ENCODE data around the gene SYNGAP1.

SYNGAP1 gene

DNA sequence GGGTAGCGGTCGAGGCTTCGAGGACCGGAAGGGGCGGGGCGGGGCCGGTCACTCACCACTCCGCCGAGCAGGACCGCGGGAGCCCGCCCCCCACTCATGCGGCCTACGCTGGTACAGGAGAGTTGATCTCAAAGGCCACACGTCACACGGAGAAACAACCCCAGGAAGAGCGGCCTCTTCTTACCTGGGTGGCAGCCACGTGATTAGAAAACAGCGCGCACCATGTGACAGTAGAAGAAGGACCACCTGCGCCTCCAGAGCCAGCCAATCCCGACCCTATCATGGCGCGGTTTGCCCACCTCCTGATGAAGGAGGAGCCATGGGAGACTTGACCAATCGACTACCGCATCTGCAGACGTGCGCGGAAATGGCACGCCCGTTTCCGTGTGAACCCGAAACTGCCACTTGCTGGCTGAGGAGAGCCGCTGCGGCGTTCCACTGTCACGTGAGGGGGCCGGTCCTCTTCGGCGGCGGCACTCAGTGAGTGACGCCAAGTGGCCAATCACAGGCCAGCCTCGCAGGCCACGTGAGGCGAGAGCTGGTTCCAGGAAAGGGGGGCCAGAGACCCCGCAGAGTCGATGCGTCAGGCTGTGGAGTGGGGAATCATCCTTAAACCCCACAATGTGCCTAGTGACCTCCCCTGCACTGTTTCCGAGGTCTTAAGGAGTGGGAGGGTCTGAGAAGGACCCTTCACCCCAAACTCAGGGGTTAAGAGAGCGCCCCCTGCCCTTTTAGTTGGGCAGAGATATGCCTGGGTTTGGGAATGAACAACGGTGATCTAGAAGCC lies 1.8 kb upstream of the SYNGAP1 start, which contains the start of gene CUTA:
CUTA (minus strand) TSS at position 205 of the 787 bp plus-strand sequence; CDS start at position 98, 107 bp downstream.
- TF ChIP-seq, protein P1, sequence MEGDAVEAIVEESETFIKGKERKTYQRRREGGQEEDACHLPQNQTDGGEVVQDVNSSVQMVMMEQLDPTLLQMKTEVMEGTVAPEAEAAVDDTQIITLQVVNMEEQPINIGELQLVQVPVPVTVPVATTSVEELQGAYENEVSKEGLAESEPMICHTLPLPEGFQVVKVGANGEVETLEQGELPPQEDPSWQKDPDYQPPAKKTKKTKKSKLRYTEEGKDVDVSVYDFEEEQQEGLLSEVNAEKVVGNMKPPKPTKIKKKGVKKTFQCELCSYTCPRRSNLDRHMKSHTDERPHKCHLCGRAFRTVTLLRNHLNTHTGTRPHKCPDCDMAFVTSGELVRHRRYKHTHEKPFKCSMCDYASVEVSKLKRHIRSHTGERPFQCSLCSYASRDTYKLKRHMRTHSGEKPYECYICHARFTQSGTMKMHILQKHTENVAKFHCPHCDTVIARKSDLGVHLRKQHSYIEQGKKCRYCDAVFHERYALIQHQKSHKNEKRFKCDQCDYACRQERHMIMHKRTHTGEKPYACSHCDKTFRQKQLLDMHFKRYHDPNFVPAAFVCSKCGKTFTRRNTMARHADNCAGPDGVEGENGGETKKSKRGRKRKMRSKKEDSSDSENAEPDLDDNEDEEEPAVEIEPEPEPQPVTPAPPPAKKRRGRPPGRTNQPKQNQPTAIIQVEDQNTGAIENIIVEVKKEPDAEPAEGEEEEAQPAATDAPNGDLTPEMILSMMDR (IDR thresholded peaks at IDR 0.05; ENCODE audit: borderline replicate concordance, insufficient read depth, low read depth, low read length) = peak; percentile 48; the same call in 1 of the 2 replicates

DNA sequence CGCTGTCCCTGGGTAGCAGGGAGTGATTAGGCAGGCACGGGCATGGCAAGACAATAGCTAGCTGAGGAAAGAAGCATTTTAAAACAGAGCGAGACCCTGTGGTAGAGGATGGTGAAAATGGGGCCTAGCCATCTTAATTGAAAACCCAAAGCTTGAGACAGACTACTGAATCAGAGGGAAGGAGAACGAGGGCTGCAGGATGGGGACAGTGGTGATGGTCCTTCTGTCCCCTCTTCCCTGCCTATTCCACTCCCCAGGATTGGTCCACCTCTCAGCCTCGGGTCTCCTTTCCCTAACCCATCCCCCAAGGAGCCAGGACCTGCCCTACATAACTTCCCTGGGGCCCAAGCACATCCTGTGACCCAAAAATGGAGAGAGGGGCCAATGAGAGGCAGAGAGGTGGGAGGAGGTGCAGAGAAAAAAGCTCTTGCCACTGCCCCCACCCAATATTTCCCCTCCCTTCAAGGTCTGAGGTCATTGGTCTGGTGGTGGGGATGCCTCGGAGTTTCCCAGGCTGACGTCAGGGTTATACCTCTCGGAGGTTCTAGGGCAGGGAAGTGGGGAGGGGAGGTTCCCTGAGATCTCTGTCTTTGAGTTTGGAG lies 1.1 kb upstream of the SYNGAP1 start:
- TF ChIP-seq, protein P1 (IDR thresholded peaks at IDR 0.05; ENCODE audit: borderline replicate concordance, insufficient read depth, low read depth, low read length) = no peak
- peak overlapping the region; percentile 22 for H3K4me3 ChIP-seq (ENCODE audit: low read depth, low read length)

More for the DNA sequence above, 1.8 kb upstream of the SYNGAP1 start, which contains the start of gene CUTA:
- peak within 1 kb of the TSS; percentile 54 for H3K4me3 ChIP-seq (ENCODE audit: low read depth, low read length)

DNA sequence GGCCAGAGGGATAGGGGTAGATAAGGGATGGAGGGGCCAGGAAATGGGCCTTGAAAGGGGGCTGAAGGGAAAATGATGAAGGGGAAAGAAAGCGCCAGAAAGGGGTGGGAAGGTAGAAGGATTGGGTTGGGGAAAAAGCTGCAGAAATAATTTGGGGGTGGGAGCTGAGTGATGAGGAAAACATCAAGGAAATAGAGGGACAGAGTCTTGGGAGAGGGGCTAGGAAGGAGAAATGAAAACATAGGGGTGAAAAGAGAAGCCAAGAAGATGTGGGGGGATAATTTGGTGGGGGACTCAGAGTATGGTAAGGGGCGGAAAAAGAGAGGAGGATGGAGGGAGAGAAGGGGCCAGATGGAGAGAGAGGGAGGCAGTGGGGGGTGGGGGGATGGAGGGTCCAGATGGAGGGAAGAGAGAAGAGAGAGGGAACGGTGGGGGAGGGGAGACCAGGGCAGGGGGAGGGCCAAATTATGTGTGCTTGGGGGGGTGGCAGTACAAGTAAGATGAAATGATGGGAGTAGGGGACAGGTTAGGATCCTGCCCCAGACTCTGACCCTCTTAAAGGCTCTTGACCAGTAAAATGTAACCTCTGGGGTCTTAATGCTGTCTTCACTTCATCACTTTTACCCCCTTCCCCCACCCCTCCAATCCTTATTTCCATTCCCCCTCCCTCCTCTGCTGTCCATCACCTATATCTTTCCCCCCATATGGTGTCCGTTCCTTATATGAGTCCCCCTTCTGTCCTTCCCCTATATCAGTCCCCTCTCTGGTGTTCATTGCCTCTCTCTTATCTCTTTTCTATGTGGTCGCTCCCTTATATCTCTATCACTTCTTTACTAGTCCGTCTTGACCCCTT lies 852 bp downstream of the SYNGAP1 start:
- TF ChIP-seq, protein P1 (IDR thresholded peaks at IDR 0.05; ENCODE audit: borderline replicate concordance, insufficient read depth, low read depth, low read length) = no peak
- no peak overlapping the region for H3K4me3 ChIP-seq (ENCODE audit: low read depth, low read length)

DNA sequence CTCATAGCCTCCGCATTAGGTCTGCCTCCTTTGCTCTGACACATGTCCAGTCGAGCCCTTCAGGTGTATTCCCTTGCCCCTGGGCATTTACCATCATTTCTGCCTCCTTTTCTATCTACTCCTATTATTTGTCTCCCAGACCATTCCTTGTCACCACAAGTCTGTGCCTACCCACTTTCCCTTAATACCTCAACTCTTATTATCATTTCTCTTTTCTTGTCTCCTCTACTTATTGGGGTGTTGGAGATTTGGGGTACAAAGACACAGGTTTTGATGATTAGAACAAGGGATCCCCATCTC lies 1.4 kb downstream of the SYNGAP1 start:
- no peak overlapping the region for H3K4me3 ChIP-seq (ENCODE audit: low read depth, low read length)
- TF ChIP-seq, protein P1 (IDR thresholded peaks at IDR 0.05; ENCODE audit: borderline replicate concordance, insufficient read depth, low read depth, low read length) = no peak

DNA sequence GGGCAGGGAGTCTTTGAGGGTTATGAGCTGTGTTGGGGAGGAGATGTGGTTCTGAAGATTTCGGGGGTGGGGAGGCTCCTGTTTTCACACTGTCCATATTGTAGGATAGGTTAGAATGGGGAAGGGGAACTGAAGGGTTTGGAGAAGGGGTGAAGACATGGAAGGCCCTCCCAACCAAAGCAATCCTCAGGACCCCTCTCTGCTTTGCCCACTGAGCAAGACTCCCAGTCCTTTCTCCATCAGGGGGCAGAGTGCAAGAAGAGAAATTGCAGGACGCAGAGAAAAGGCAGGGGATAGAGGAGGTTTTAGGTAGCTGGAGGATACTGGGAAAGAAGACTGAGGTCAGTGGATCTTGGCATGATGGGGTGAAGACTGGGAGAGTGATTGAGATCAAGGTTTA lies 3.9 kb downstream of the SYNGAP1 start:
- H3K4me3 ChIP-seq (ENCODE audit: low read depth, low read length) = no peak overlapping the region
- TF ChIP-seq, protein P1 (IDR thresholded peaks at IDR 0.05; ENCODE audit: borderline replicate concordance, insufficient read depth, low read depth, low read length) = no peak

DNA sequence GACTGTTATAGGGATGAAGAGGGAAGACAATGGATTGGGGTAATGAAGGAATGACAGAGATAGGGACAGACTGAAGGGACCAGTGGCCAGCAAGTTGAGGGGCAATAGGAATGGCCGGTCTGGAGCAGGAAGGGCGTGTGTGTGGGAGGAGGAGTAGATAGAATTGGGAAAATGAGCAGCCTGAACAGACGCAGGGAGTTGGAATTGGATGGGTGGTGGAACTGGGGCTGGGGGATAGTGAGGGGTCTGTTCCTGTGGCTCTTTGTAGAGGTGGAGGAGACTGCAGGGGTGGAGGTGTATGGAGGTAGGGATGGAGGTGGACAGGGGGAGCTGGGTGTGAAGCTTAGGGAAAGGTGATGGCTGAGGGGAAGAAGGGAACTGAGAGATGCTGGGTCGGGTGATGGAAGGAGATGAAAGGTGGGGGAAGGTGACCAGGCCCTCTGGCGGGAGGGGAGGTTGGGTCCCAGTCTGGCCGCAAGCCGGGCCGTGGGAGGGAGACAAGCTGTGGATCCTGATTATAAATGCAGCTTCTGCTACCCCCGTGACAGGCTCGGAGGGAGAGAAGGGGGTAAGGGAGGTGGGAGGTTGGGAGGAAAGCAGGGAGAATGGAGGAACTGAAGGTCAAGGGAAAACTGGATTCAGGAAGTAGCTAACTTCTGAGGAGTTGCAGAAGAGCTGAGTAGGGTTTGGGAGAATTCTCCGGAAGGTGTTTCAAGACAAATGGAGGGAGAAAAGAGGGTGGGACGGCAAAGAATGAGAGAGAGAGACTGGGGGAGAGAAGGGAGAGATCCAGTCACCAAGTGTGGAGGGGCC lies 5.2 kb downstream of the SYNGAP1 start:
- H3K4me3 ChIP-seq (ENCODE audit: low read depth, low read length) = peak overlapping the region; percentile 51
- TF ChIP-seq, protein P1 (IDR thresholded peaks at IDR 0.05; ENCODE audit: borderline replicate concordance, insufficient read depth, low read depth, low read length) = no peak
